Effector memory CD4-positive, alpha-beta T cell (primary cell): ENCODE results near the gene PREP.

Experiments used
- DNase-seq, 3 donors: peaks; one replicate each; pipeline ENCODE4 v3.0.0-alpha.2; 2020
- H3K27ac ChIP-seq: 2 replicates; pipeline ENCODE4 v1.7.0; 2013; ENCODE audit warnings: mild to moderate bottlenecking, low read length, moderate library complexity; ENCODE audit not compliant: insufficient read depth, poor library complexity, severe bottlenecking
- H3K27me3 ChIP-seq: replicated peaks from 2 replicates; pipeline ENCODE4 v1.7.0; 2013; ENCODE audit warnings: mild to moderate bottlenecking, low read length; ENCODE audit not compliant: insufficient read depth, control insufficient read depth, poor library complexity, severe bottlenecking
- H3K36me3 ChIP-seq: 2 replicates; pipeline ENCODE4 v1.7.0; 2013; ENCODE audit warnings: mild to moderate bottlenecking, low read length, moderate library complexity; ENCODE audit not compliant: control insufficient read depth, insufficient read depth
- H3K4me1 ChIP-seq: 2 replicates; pipeline ENCODE4 v1.7.0; 2013; ENCODE audit warnings: low read length, mild to moderate bottlenecking; ENCODE audit not compliant: control insufficient read depth, insufficient read depth, poor library complexity, severe bottlenecking
- H3K4me3 ChIP-seq: 2 replicates; pipeline ENCODE4 v1.7.0; 2013; ENCODE audit warnings: low read length, low read depth, mild to moderate bottlenecking; ENCODE audit not compliant: insufficient read depth, poor library complexity, severe bottlenecking
- H3K9me3 ChIP-seq: 2 replicates; pipeline ENCODE4 v1.7.0; 2013; ENCODE audit warnings: mild to moderate bottlenecking, low read length, moderate library complexity; ENCODE audit not compliant: control insufficient read depth

The PREP gene

DNA sequence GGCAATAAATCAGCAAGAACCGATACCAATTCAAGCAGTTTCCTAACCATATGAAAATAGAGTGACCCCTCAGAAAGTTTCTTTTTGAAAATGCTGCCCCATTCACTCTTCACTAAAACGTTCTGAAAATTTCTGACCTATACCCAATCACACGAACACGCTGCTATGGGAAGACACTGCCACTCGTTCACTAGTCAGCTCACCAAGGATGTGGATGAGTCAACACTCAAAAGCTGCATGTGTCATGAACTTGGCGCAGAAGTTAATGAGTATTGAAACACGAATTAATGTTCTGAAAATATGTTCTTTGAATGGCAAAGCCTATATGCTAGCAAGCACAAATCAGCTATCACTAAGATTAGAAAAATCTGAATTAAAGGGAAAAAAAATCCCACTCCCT, 84.2 kb downstream of the PREP start:
- no peak for DNase-seq
- Histone ChIP-seq H3K36me3 (peaks cover 29% of the 10 kb centered on the region), H3K27ac (no peak overlapping the region)

GRCh38 chr6:105317607-105318533, 85.0 kb downstream of the PREP start:
- Histone ChIP-seq H3K36me3 (peaks cover 30% of the 10 kb centered on the region), H3K27ac (no peak overlapping the region), H3K4me3 (no peak overlapping the region), H3K27me3 (no peaks in the 10 kb centered on the region), H3K4me1 (no peaks in the 10 kb centered on the region), H3K9me3 (no peaks in the 10 kb centered on the region)
- no peak for DNase-seq

More for the DNA sequence above, 84.2 kb downstream of the PREP start:
- no peaks in the 10 kb centered on the region for H3K27me3 ChIP-seq
- H3K9me3 ChIP-seq: no peaks in the 10 kb centered on the region
- no peak overlapping the region for H3K4me3 ChIP-seq
- no peaks in the 10 kb centered on the region for H3K4me1 ChIP-seq

DNA sequence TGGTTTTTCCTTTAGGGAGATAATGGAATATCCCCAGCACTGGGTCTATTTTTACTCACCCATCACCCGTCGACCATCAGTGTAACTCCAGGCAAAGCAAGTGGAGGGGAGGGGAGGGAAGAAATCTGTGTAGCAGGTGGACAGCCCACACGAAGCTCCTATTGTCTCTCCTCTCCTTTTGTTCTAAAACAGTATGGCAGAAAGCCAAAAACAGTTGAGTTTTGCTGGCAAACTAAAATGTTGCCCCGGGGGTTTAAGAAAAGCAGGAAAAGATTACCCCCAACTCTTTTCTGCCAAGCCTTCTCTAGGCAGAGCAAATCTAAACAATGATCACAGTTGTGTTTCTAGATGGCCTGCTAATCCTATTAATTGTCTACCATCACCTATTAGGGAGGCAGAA, 89.7 kb downstream of the PREP start:
- Histone ChIP-seq H3K9me3 (no peaks in the 10 kb centered on the region), H3K4me1 (no peaks in the 10 kb centered on the region), H3K4me3 (no peak overlapping the region), H3K36me3 (peaks cover 28% of the 10 kb centered on the region), H3K27me3 (no peaks in the 10 kb centered on the region), H3K27ac (no peak overlapping the region)
- DNase-seq: no peak

GRCh38 chr6:105310947-105311346, 91.9 kb downstream of the PREP start:
- DNase-seq: no peak
- no peak overlapping the region for H3K4me3 ChIP-seq
- H3K9me3 ChIP-seq: no peaks in the 10 kb centered on the region
- no peaks in the 10 kb centered on the region for H3K4me1 ChIP-seq
- H3K27me3 ChIP-seq: no peaks in the 10 kb centered on the region
- H3K27ac ChIP-seq: no peak overlapping the region
- peaks cover 20% of the 10 kb centered on the region for H3K36me3 ChIP-seq

DNA sequence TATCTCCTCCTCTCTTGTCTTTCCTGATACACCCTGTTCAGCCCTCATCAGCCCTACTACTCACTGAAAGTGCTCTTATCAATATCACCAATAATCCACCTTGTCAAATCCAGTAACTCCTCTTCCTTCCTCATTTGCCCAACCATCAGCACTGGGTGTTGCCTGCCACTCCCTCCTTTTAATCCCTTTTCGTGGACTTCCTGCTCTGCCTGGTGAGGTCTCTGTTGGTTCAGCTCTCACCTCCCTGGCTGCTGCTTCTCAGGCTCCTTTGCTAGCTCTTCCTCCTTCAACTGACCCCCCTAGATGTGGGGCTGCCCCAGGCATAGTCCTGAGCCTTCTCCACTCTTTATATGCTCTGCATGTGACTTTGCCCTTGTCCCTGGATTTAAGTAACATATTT, 92.5 kb downstream of the PREP start:
- Histone ChIP-seq H3K4me1 (no peaks in the 10 kb centered on the region), H3K27me3 (no peaks in the 10 kb centered on the region), H3K9me3 (no peaks in the 10 kb centered on the region), H3K4me3 (no peak overlapping the region), H3K36me3 (peaks cover 20% of the 10 kb centered on the region), H3K27ac (no peak overlapping the region)
- no peak for DNase-seq

DNA sequence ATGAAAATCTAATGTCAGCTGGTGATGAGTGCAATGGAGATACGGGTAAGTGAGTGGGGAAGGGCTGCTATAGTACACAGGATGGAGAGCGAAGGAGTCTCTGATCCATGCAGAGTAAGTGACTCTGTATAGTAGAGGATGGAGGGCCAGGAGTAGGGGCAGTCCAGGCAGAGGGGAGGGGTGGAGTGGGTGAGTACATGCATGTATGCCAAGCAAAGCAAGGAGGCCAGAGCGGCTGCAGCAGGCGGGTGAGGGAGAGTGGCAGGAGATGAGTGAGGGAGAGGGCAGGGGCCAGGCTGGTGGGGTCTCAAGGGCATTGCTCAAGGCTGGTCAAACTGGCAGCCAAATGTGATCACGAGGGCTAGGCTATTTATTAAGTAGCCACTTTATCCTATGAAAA, 94.0 kb downstream of the PREP start:
- H3K4me3 ChIP-seq: no peak overlapping the region
- H3K27ac ChIP-seq: no peak overlapping the region
- no peaks in the 10 kb centered on the region for H3K27me3 ChIP-seq
- DNase-seq: no peak
- no peaks in the 10 kb centered on the region for H3K9me3 ChIP-seq
- no peaks in the 10 kb centered on the region for H3K4me1 ChIP-seq
- peaks cover 12% of the 10 kb centered on the region for H3K36me3 ChIP-seq

- no peaks in the 10 kb centered on the region for H3K27me3 ChIP-seq
- H3K9me3 ChIP-seq: no peaks in the 10 kb centered on the region
- H3K27ac ChIP-seq: no peak overlapping the region
- H3K36me3 ChIP-seq: no peaks in the 10 kb centered on the region
- no peak overlapping the region for H3K4me3 ChIP-seq
- H3K4me1 ChIP-seq: no peaks in the 10 kb centered on the region
- no peak for DNase-seq
Observed at GRCh38 chr6:105305521-105305920, 97.4 kb downstream of the PREP start.

GRCh38 chr6:105304825-105305224, 98.1 kb downstream of the PREP start:
- Histone ChIP-seq H3K4me1 (no peaks in the 10 kb centered on the region), H3K27ac (no peak overlapping the region), H3K9me3 (no peaks in the 10 kb centered on the region), H3K4me3 (no peak overlapping the region), H3K27me3 (no peaks in the 10 kb centered on the region), H3K36me3 (no peaks in the 10 kb centered on the region)
- DNase-seq: no peak

DNA sequence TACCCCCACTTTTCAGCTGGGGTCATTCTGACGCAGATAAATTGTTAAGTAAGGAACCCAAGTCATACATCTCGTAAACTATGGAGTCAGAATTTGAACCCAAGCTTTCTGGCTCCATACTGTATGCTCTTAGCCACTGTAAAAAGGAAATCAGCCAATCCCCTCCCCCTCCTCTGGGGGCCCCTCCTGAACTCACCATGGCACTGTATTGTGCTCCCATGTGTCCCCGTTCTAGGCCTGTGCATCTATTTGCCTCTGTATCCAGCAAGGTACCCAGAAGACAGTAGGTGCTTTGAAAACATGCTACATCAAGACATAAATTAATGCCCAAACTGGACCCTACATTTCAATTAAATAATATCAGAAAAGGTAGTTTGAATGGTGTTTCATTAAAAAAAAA, 98.5 kb downstream of the PREP start:
- Histone ChIP-seq H3K4me3 (no peak overlapping the region), H3K4me1 (no peaks in the 10 kb centered on the region), H3K36me3 (no peaks in the 10 kb centered on the region), H3K27me3 (no peaks in the 10 kb centered on the region), H3K9me3 (no peaks in the 10 kb centered on the region), H3K27ac (no peak overlapping the region)
- no peak for DNase-seq

- no peaks in the 10 kb centered on the region for H3K36me3 ChIP-seq
- H3K27me3 ChIP-seq: no peaks in the 10 kb centered on the region
- DNase-seq: no peak
- H3K9me3 ChIP-seq: no peaks in the 10 kb centered on the region
- H3K4me1 ChIP-seq: no peaks in the 10 kb centered on the region
- H3K4me3 ChIP-seq: no peak overlapping the region
- H3K27ac ChIP-seq: no peak overlapping the region
Observed at GRCh38 chr6:105302617-105303128, 100.2 kb downstream of the PREP start.
